Brain microvascular endothelial cell (primary cell): Measurements from ENCODE around the gene ZMYND8.

Source experiments
- DNase-seq: peaks from one replicate; pipeline ENCODE4 v3.0.0-alpha.2; 2020
- H3K27ac ChIP-seq: fragments of 250-450 bp; sonication (Bioruptor Pico); 2 replicates; pipeline ENCODE4 v1.5.1; 2020; ENCODE audit warnings: mild to moderate bottlenecking, moderate library complexity
- H3K27me3 ChIP-seq: fragments of 250-450 bp; sonication (Bioruptor Pico); replicated peaks from 2 replicates; pipeline ENCODE4 v1.5.1; 2020; ENCODE audit warnings: mild to moderate bottlenecking
- H3K36me3 ChIP-seq: fragments of 250-450 bp; sonication (Bioruptor Pico); replicated peaks from 2 replicates; pipeline ENCODE4 v1.5.1; 2020; ENCODE audit warnings: mild to moderate bottlenecking
- H3K4me3 ChIP-seq: 2 replicates; pipeline ENCODE4 v1.5.1; 2011; ENCODE audit warnings: low read depth, mild to moderate bottlenecking, control low read depth, low read length, moderate library complexity
- CTCF ChIP-seq: IDR thresholded peaks from 2 replicates; pipeline ENCODE4 v1.5.1; 2011; ENCODE audit warnings: low read depth, mild to moderate bottlenecking, moderate library complexity, low read length, control low read depth, inconsistent platforms; ENCODE audit errors: missing control alignments
- in situ Hi-C: cut with HindIII; loops from 2 replicates; pipeline ENCODE4 v1.10.0; 2017; ENCODE audit warnings: low sequenced_read_pairs, low pct_ligation_motif_present

ZMYND8 gene

GRCh38 chr20:47175493-47175892 is 181.0 kb downstream of the ZMYND8 start:
- Histone ChIP-seq H3K4me3 (no peak overlapping the region), H3K27ac (no peak overlapping the region), H3K27me3 (no peaks in the 10 kb centered on the region), H3K36me3 (no peaks in the 10 kb centered on the region)
- in situ Hi-C loops: no loop called here
- no peak for DNase-seq
- TF ChIP-seq CTCF: no peak

- in situ Hi-C loops: no loop called here
- H3K4me3 ChIP-seq: no peak overlapping the region
- H3K36me3 ChIP-seq: no peaks in the 10 kb centered on the region
- no peak for TF ChIP-seq CTCF
- no peak overlapping the region for H3K27ac ChIP-seq
- DNase-seq: no peak
- H3K27me3 ChIP-seq: no peaks in the 10 kb centered on the region
Measured at GRCh38 chr20:47174456-47175243, 181.8 kb downstream of the ZMYND8 start.

GRCh38 chr20:47173596-47174216 is 182.8 kb downstream of the ZMYND8 start:
- in situ Hi-C loops: no loop called here
- H3K27ac ChIP-seq: no peak overlapping the region
- H3K27me3 ChIP-seq: peaks cover 2% of the 10 kb centered on the region
- H3K36me3 ChIP-seq: no peaks in the 10 kb centered on the region
- peak; percentile 22 for TF ChIP-seq CTCF
- no peak for DNase-seq
- H3K4me3 ChIP-seq: no peak overlapping the region

- peaks cover 2% of the 10 kb centered on the region for H3K27me3 ChIP-seq
- in situ Hi-C loops: no loop called here
- H3K27ac ChIP-seq: no peak overlapping the region
- TF ChIP-seq CTCF: no peak
- H3K4me3 ChIP-seq: no peak overlapping the region
- DNase-seq: no peak
- H3K36me3 ChIP-seq: no peaks in the 10 kb centered on the region
Measured at GRCh38 chr20:47172579-47172978, 183.9 kb downstream of the ZMYND8 start.

- Histone ChIP-seq H3K27me3 (peaks cover 2% of the 10 kb centered on the region), H3K36me3 (no peaks in the 10 kb centered on the region), H3K27ac (no peak overlapping the region), H3K4me3 (no peak overlapping the region)
- in situ Hi-C loops: no loop called here
- DNase-seq: no peak
- TF ChIP-seq CTCF: no peak
Measured at GRCh38 chr20:47167846-47168245, 188.7 kb downstream of the ZMYND8 start.
